HFFc6 (cell line): ENCODE data around the gene EPS8L2. TPM values are rescaled to one million over a fixed set of nuclear protein-coding genes. Genes with fewer than 3 reads are reported as not detected.
A peak's percentile ranks its signal among the peaks of the same experiment; 100 is the strongest.

Source experiments
- DNase-seq: peaks from one replicate; pipeline ENCODE4 v3.0.0-alpha.2; 2018
- H3K27ac Mint-ChIP-seq: 2 replicates; pipeline ENCODE4 v1.8.0; 2020; ENCODE audit warnings: mild to moderate bottlenecking, mixed read lengths
- H3K27me3 Mint-ChIP-seq: 2 replicates; pipeline ENCODE4 v1.8.0; 2021; ENCODE audit warnings: mild to moderate bottlenecking, moderate library complexity, mixed read lengths; ENCODE audit not compliant: insufficient read depth
- H3K36me3 Mint-ChIP-seq: 2 replicates; pipeline ENCODE4 v1.8.0; 2021; ENCODE audit warnings: low read depth, mixed read lengths
- H3K4me1 Mint-ChIP-seq: 2 replicates; pipeline ENCODE4 v1.8.0; 2020; ENCODE audit warnings: low read depth, mixed read lengths
- H3K4me3 Mint-ChIP-seq: 2 replicates; pipeline ENCODE4 v1.8.0; 2020; ENCODE audit warnings: mild to moderate bottlenecking, moderate library complexity, mixed read lengths
- H3K9me3 Mint-ChIP-seq: 2 replicates; pipeline ENCODE4 v1.8.0; 2020; ENCODE audit warnings: mild to moderate bottlenecking, mixed read lengths
- CTCF ChIP-seq: fragments of 200-600 bp; sonication (generic); IDR thresholded peaks from 2 replicates; pipeline ENCODE4 v1.5.0; 2021; ENCODE audit warnings: antibody characterized with exemption, mild to moderate bottlenecking
- total RNA-seq, 6 experiments: library from RNA; stranded (reverse); fragmentation: NEBNext Ultra II Directional; extraction: Animal tissue kit (Norgen Biotek cat#: 25700); gene quantifications; 2 replicates in 1 of 6; 3 replicates in 5 of 6; pipeline ENCODE4 v1.2.3, GENCODE V29; 2021

Gene EPS8L2
- total RNA-seq, 6 experiments from 2014 or later, result 55.5 to 70.1 (median 65.1) TPM

- Mint-ChIP-seq H3K9me3 (no peaks in the 10 kb centered on the region), H3K27me3 (peaks cover 4% of the 10 kb centered on the region; the same call in 1 of the 2 replicates), H3K4me3 (no peak overlapping the region), H3K27ac (no peak overlapping the region), H3K4me1 (peaks cover 3% of the 10 kb centered on the region), H3K36me3 (peaks cover 1% of the 10 kb centered on the region; the same call in 1 of the 2 replicates)
- no peak for DNase-seq
- TF ChIP-seq CTCF, result no peak
Observed at GRCh38 chr11:660281-660680, 45.8 kb upstream of the EPS8L2 start.

- no peaks in the 10 kb centered on the region for H3K9me3 Mint-ChIP-seq
- no peak for TF ChIP-seq CTCF
- no peak overlapping the region for H3K27ac Mint-ChIP-seq
- peaks cover 4% of the 10 kb centered on the region for H3K36me3 Mint-ChIP-seq
- DNase-seq, result no peak
- H3K27me3 Mint-ChIP-seq, result peaks cover 4% of the 10 kb centered on the region; the same call in 1 of the 2 replicates
- H3K4me1 Mint-ChIP-seq, result peaks cover 8% of the 10 kb centered on the region
- no peak overlapping the region for H3K4me3 Mint-ChIP-seq
Observed at GRCh38 chr11:660681-661444, 45.2 kb upstream of the EPS8L2 start.

- no peak overlapping the region for H3K4me3 Mint-ChIP-seq
- DNase-seq, result peak; percentile 28
- peak; percentile 86 for TF ChIP-seq CTCF
- H3K27ac Mint-ChIP-seq, result no peak overlapping the region; the same call in 1 of the 2 replicates
- peaks cover 15% of the 10 kb centered on the region for H3K4me1 Mint-ChIP-seq
- H3K27me3 Mint-ChIP-seq, result no peaks in the 10 kb centered on the region; the same call in 1 of the 2 replicates
- no peaks in the 10 kb centered on the region for H3K9me3 Mint-ChIP-seq
- H3K36me3 Mint-ChIP-seq, result peaks cover 9% of the 10 kb centered on the region
Observed at GRCh38 chr11:662689-663274, 43.2 kb upstream of the EPS8L2 start.

- no peak for TF ChIP-seq CTCF
- H3K27me3 Mint-ChIP-seq, result no peaks in the 10 kb centered on the region; the same call in 1 of the 2 replicates
- DNase-seq, result no peak
- peak overlapping the region; percentile 95 for H3K27ac Mint-ChIP-seq
- peaks cover 15% of the 10 kb centered on the region for H3K4me1 Mint-ChIP-seq
- H3K4me3 Mint-ChIP-seq, result no peak overlapping the region; the same call in 1 of the 2 replicates
- H3K9me3 Mint-ChIP-seq, result no peaks in the 10 kb centered on the region
- H3K36me3 Mint-ChIP-seq, result peaks cover 9% of the 10 kb centered on the region
Observed at GRCh38 chr11:665062-665703, 40.8 kb upstream of the EPS8L2 start.

GRCh38 chr11:665704-666281 lies 40.2 kb upstream of the EPS8L2 start:
- Mint-ChIP-seq H3K36me3 (peaks cover 9% of the 10 kb centered on the region), H3K9me3 (no peaks in the 10 kb centered on the region), H3K27me3 (no peaks in the 10 kb centered on the region; the same call in 1 of the 2 replicates), H3K4me3 (peak overlapping the region; percentile 49), H3K4me1 (peaks cover 15% of the 10 kb centered on the region), H3K27ac (peak overlapping the region; percentile 95)
- TF ChIP-seq CTCF, result no peak
- DNase-seq, result peak; percentile 65
